BLaER1 treated with 17β-estradiol and CSF1 and Interleukin-3, amounts not matched to agents 10 nM and 100 nM (cell line): ENCODE results near the gene EYA2.
A peak's percentile ranks its signal among the peaks of the same experiment; 100 is the strongest.

ENCODE experiments used
- H3K27ac ChIP-seq, 11 experiments: shearing (Covaris generic); formaldehyde crosslinking; 2 replicates each; pipeline ENCODE4 v1.8.1; 2022
- H3K27me3 ChIP-seq, 11 experiments: shearing (Covaris generic); formaldehyde crosslinking; 2 replicates each; pipeline ENCODE4 v1.8.1; 2022
- H3K36me3 ChIP-seq, 11 experiments: shearing (Covaris generic); formaldehyde crosslinking; 2 replicates each; pipeline ENCODE4 v1.8.1; 2022
- H3K4me1 ChIP-seq, 10 experiments: shearing (Covaris generic); formaldehyde crosslinking; 2 replicates each; pipeline ENCODE4 v1.8.1; 2022
- H3K4me2 ChIP-seq, 11 experiments: shearing (Covaris generic); formaldehyde crosslinking; 2 replicates each; pipeline ENCODE4 v1.8.1; 2022
- H3K4me3 ChIP-seq, 10 experiments: shearing (Covaris generic); formaldehyde crosslinking; 2 replicates each; pipeline ENCODE4 v1.8.1; 2022
- H3K9ac ChIP-seq, 11 experiments: shearing (Covaris generic); formaldehyde crosslinking; 2 replicates each; pipeline ENCODE4 v1.8.1; 2022
- H3K9me3 ChIP-seq, 11 experiments: shearing (Covaris generic); formaldehyde crosslinking; replicated peaks in 1 of 11; 2 replicates each; pipeline ENCODE4 v1.8.1; 2022
- H4K20me1 ChIP-seq, 11 experiments: shearing (Covaris generic); formaldehyde crosslinking; 2 replicates each; pipeline ENCODE4 v1.8.1; 2022
- Cebpa-rat ChIP-seq, 11 experiments: shearing (Covaris generic); IDR thresholded peaks; 2 replicates each; pipeline ENCODE4 v1.8.1; 2022

Gene EYA2

GRCh38 chr20:47066484-47067270, 172.0 kb downstream of the EYA2 start:
- no peak overlapping the region for H3K4me3 ChIP-seq
- no peak overlapping the region for H3K4me2 ChIP-seq
- no peaks in the 10 kb centered on the region; a peak in 1 of 22 replicates for H3K36me3 ChIP-seq
- no peak overlapping the region for H3K9ac ChIP-seq
- no peak overlapping the region for H3K27ac ChIP-seq
- peaks cover 0 to 6% (median 0%) of the 10 kb centered on the region in 10 experiments; a peak in 3 of 20 replicates for H3K4me1 ChIP-seq
- no peaks in the 10 kb centered on the region for H4K20me1 ChIP-seq
- no peak for TF ChIP-seq Cebpa-rat (IDR thresholded peaks at IDR 0.05)
- no peaks in the 10 kb centered on the region for H3K27me3 ChIP-seq
- peaks cover 42 to 56% (median 46%) of the 10 kb centered on the region in 11 experiments for H3K9me3 ChIP-seq

- no peak overlapping the region for H3K27ac ChIP-seq
- no peak overlapping the region for H3K9ac ChIP-seq
- no peak overlapping the region for H3K4me3 ChIP-seq
- TF ChIP-seq Cebpa-rat (IDR thresholded peaks at IDR 0.05): no peak
- no peaks in the 10 kb centered on the region for H3K27me3 ChIP-seq
- H3K4me1 ChIP-seq: no peaks in the 10 kb centered on the region
- no peaks in the 10 kb centered on the region; a peak in 1 of 22 replicates for H3K36me3 ChIP-seq
- peaks cover 42 to 54% (median 46%) of the 10 kb centered on the region in 11 experiments for H3K9me3 ChIP-seq
- H4K20me1 ChIP-seq: no peaks in the 10 kb centered on the region
- no peak overlapping the region for H3K4me2 ChIP-seq
Measured at GRCh38 chr20:47067776-47068175, 173.1 kb downstream of the EYA2 start.

- TF ChIP-seq Cebpa-rat (IDR thresholded peaks at IDR 0.05): no peak
- H3K4me1 ChIP-seq: no peaks in the 10 kb centered on the region
- no peak overlapping the region for H3K27ac ChIP-seq
Measured at GRCh38 chr20:47070176-47070575, 175.5 kb downstream of the EYA2 start.

GRCh38 chr20:47071646-47072185, 177.1 kb downstream of the EYA2 start:
- Histone ChIP-seq H3K9ac (no peak overlapping the region), H3K4me3 (no peak overlapping the region), H3K4me2 (no peak overlapping the region), H3K9me3 (peaks cover 29 to 38% (median 31%) of the 10 kb centered on the region in 11 experiments), H3K4me1 (no peaks in the 10 kb centered on the region), H4K20me1 (no peaks in the 10 kb centered on the region), H3K36me3 (no peaks in the 10 kb centered on the region; a peak in 1 of 22 replicates), H3K27ac (no peak overlapping the region), H3K27me3 (no peaks in the 10 kb centered on the region)
- TF ChIP-seq Cebpa-rat (IDR thresholded peaks at IDR 0.05): no peak

More at GRCh38 chr20:47070176-47070575, 175.5 kb downstream of the EYA2 start:
- Histone ChIP-seq H3K27me3 (no peaks in the 10 kb centered on the region), H3K4me3 (no peak overlapping the region), H3K9me3 (peaks cover 30 to 38% (median 33%) of the 10 kb centered on the region in 11 experiments), H3K4me2 (no peak overlapping the region), H3K36me3 (no peaks in the 10 kb centered on the region), H3K9ac (no peak overlapping the region), H4K20me1 (no peaks in the 10 kb centered on the region)

- no peak overlapping the region for H3K4me3 ChIP-seq
- no peak for TF ChIP-seq Cebpa-rat (IDR thresholded peaks at IDR 0.05)
- no peak overlapping the region for H3K27ac ChIP-seq
- no peaks in the 10 kb centered on the region for H3K27me3 ChIP-seq
- H3K4me2 ChIP-seq: no peak overlapping the region
- no peaks in the 10 kb centered on the region; a peak in 1 of 22 replicates for H3K36me3 ChIP-seq
- no peaks in the 10 kb centered on the region for H3K4me1 ChIP-seq
- H3K9ac ChIP-seq: no peak overlapping the region
- no peaks in the 10 kb centered on the region for H4K20me1 ChIP-seq
- peaks cover 14 to 29% (median 18%) of the 10 kb centered on the region in 11 experiments for H3K9me3 ChIP-seq
Measured at GRCh38 chr20:47073766-47074475, 179.3 kb downstream of the EYA2 start.

- Histone ChIP-seq H3K4me3 (no peak overlapping the region), H4K20me1 (no peaks in the 10 kb centered on the region), H3K36me3 (no peaks in the 10 kb centered on the region; a peak in 1 of 22 replicates), H3K27me3 (no peaks in the 10 kb centered on the region), H3K27ac (no peak overlapping the region), H3K9ac (no peak overlapping the region), H3K4me1 (no peaks in the 10 kb centered on the region), H3K9me3 (peaks cover 14 to 32% (median 20%) of the 10 kb centered on the region in 11 experiments), H3K4me2 (no peak overlapping the region)
- no peak for TF ChIP-seq Cebpa-rat (IDR thresholded peaks at IDR 0.05)
Measured at GRCh38 chr20:47075263-47075662, 180.6 kb downstream of the EYA2 start.

- no peak overlapping the region for H3K4me2 ChIP-seq
- H3K9me3 ChIP-seq: peaks cover 14 to 32% (median 20%) of the 10 kb centered on the region in 11 experiments
- TF ChIP-seq Cebpa-rat (IDR thresholded peaks at IDR 0.05): no peak
- H4K20me1 ChIP-seq: no peaks in the 10 kb centered on the region
- H3K27ac ChIP-seq: no peak overlapping the region
- no peaks in the 10 kb centered on the region; a peak in 1 of 22 replicates for H3K36me3 ChIP-seq
- peaks cover 0 to 3% (median 0%) of the 10 kb centered on the region in 10 experiments; a peak in 1 of 20 replicates for H3K4me1 ChIP-seq
- H3K4me3 ChIP-seq: no peak overlapping the region
- no peaks in the 10 kb centered on the region for H3K27me3 ChIP-seq
- no peak overlapping the region for H3K9ac ChIP-seq
Measured at GRCh38 chr20:47079047-47079446, 184.4 kb downstream of the EYA2 start.

GRCh38 chr20:47080365-47080764, 185.7 kb downstream of the EYA2 start:
- peaks cover 14 to 37% (median 18%) of the 10 kb centered on the region in 11 experiments for H3K9me3 ChIP-seq
- TF ChIP-seq Cebpa-rat (IDR thresholded peaks at IDR 0.05): no peak

GRCh38 chr20:47086316-47086715, 191.7 kb downstream of the EYA2 start:
- peaks cover 0 to 11% (median 0%) of the 10 kb centered on the region in 10 experiments; a peak in 2 of 20 replicates for H3K4me1 ChIP-seq
- TF ChIP-seq Cebpa-rat (IDR thresholded peaks at IDR 0.05): no peak
- no peaks in the 10 kb centered on the region for H4K20me1 ChIP-seq
- no peaks in the 10 kb centered on the region for H3K36me3 ChIP-seq
- H3K27me3 ChIP-seq: no peaks in the 10 kb centered on the region
- H3K27ac ChIP-seq: no peak overlapping the region
- no peak overlapping the region for H3K9ac ChIP-seq
- no peak overlapping the region for H3K4me3 ChIP-seq
- H3K9me3 ChIP-seq: peaks cover 0 to 19% (median 0%) of the 10 kb centered on the region in 11 experiments; a peak in 6 of 22 replicates
- peak overlapping the region in 1 of 11 experiments; percentile 18; a peak in 1 of 22 replicates for H3K4me2 ChIP-seq

More at GRCh38 chr20:47080365-47080764, 185.7 kb downstream of the EYA2 start:
- no peaks in the 10 kb centered on the region; a peak in 1 of 22 replicates for H3K36me3 ChIP-seq
- no peaks in the 10 kb centered on the region for H4K20me1 ChIP-seq
- H3K4me2 ChIP-seq: no peak overlapping the region
- no peak overlapping the region for H3K27ac ChIP-seq
- no peak overlapping the region for H3K9ac ChIP-seq
- H3K27me3 ChIP-seq: no peaks in the 10 kb centered on the region
- H3K4me1 ChIP-seq: peaks cover 0 to 6% (median 0%) of the 10 kb centered on the region in 10 experiments; a peak in 1 of 20 replicates
- no peak overlapping the region for H3K4me3 ChIP-seq
